ENCODE measurements around the gene PTPRG.

PTPRG gene

DNA sequence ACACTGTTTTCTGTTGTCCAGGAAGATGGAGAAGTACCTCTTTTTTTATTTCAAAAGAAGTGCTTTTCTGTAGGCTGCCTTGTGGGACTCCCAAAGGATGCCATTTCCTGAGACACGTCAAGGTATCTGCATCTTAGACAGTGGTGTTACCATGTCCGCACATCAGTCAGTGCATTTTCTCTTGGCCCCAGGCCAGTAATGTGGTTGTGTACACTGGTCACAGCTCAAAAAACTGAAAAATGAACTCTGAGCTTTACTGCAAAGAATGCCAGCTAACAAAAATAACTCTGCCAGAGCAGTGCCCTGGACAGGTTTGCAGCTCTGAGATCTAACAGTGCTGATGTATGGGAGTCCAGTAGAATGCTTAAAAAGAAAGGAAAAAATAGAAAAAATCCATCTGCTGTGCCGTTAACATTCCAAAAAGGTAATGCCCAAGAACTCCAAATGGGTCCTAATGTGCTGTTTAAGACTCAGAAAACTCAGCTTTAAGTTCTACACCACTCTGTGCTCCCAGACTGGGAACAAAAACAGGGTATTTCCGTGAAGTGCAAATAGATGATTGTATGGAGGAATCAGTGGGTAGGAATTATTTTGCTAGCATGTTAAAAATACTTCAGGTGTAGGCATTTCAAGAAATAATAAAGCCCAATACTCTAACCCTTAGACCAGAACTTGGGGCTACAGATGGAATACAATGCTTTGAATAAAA is 496.1 kb downstream of the PTPRG start:
- no peak for DNase-seq (ENCODE audit: low read depth)

DNA sequence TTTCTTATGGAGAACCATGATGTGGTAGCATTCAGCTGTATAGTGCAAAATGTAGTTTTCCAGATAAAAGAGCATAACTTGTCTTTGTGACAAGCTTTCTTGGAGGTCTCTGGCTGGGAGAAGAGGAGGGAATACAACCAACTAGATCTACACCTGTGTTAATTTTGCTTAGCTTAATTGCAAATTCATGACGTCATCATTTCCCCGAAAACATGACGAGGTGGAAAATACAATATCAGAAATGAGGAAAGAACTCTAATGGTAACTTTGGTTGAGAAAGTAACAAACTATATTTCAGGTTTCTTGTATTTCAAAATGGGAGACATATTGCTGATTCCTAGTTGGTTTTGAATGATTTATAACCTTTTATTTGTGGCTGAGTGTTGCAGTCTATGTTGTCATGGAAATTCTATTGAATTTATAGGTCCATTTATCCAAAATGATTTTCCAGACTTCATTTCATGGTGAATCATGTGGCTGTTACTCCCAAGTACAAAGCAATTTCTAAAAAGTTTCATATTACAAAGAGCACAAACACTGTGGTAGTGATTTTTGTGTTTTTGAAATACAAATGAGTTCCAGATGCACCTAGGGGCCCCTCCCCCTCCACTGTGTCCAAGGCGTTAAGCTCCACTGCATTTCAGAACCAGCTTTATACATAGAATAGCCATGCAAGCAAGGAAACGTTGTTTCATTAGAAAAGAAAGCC is 504.8 kb downstream of the PTPRG start:
- DNase-seq (ENCODE audit: low read depth), result no peak

DNA sequence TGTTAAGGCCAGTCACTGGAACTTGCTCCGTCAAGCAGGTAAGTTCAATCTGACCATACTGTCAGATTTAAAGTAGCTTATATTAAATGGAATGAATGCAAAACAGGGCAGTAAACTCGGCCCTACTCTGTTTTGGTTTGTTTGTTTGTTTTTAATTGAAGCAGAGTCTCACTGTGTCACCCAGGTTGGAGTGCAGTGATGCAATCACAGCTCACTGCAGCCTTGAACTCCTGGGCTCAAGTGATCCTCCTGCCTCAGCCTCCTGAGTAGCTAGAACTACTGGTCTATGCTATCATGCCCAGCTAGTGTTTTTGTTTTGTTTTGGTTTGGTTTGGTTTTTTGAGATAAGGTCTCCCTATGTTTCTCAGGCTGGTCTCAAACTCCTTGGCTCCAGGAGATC is 507.0 kb downstream of the PTPRG start:
- no peak for DNase-seq (ENCODE audit: low read depth)

DNA sequence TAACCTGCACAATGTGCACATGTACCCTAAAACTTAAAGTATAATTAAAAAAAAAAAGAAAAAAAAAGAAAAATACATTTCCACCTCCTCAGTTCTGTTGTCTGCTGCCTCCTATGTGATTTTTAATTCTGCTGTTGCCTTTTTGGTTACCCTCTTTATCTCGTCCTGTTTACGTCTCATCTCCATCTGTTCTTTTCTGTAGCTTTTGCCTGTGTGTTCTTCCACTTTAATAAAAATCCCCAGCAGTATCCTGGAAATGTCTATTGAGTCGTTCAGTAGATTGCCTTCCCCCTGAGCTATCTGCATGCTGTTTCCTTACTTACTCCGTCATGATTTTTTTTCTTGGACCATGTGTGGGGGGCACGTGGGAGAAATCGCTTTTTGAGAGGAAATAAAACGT is 509.5 kb downstream of the PTPRG start:
- no peak for DNase-seq (ENCODE audit: low read depth)

DNA sequence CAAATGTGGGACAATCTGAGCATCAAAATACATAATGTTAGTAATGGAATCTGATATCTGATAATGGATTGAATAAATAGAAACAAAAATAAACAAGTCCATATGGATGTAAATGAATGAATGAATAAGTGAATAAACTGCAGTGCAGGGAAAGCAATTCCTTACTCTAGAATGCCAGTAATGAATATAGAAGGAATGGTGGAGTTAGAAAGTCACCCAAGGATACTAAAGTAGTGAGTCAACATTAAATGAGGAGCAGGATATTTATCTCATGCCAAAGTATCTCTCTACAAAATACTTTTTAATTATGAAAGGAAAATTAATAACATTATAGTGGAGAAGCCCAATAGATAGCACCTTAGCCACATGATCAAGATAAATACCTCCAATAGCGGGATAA is 511.7 kb downstream of the PTPRG start:
- no peak for DNase-seq (ENCODE audit: low read depth)

DNA sequence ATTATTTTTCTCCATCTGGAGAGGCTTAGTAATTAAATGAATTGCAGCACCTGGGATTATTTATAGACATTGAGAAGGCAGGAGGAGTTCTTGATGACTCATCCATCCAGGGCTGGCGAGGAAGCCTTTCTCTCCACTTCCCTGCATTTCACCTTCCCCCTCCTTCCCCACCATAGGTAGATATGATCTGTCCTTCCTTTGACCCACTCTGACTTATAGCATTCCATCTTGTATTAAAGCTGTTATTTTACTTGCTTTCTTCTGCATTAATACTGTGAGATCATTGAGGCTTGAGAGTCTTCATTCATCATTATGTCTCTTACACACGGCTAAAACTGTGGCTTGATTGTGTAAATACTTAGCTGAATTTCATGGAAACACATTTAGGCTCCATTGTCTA is 523.2 kb downstream of the PTPRG start:
- no peak for DNase-seq (ENCODE audit: low read depth)

DNA sequence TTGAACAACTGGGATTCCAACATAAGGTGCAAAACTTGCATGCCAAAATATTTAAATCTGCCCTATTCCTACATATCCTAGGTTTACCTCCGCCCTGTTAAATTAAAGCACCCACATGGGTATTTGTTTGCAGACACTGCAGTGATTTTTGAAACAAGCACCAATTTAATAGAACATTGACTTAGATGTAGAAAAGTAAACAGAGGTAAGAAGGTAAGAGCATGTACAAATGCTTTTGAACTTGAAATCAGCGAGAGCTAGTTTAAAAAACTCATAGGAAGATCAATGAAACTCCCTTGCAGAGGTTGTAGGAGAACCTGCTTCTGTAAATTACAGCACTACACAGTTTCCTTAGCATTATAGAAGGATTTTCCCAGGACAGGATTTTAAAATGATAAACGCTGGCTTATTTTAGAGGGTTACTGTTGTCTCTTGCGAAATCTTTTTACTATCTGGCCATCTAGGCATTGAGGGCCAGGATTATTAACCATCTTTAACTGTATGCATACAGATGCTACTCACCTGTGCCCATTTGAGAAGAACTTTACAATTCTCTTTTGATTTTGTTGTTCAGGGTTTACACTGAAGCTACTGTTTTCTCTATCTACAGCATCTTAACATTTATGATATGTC is 527.2 kb downstream of the PTPRG start:
- DNase-seq (ENCODE audit: low read depth), result no peak

DNA sequence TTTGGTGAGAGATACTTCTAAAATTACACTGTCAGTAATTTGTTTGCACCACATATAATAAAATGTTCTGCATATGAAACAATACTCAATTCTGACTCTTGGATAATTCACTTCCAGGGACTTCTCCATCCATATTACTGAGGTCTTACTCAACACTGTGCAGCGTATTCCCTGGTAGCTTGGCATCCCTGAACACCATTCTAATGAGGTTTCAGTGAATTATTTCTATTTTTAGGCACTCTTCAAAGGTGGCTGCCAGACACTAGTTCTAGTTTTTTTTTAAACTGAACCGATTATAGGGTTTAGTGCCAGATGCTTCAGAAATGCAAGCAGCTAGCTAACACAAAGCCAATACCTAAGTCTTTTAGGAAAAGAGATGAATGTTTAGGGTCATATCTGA is 528.7 kb downstream of the PTPRG start:
- DNase-seq (ENCODE audit: low read depth), result no peak

DNA sequence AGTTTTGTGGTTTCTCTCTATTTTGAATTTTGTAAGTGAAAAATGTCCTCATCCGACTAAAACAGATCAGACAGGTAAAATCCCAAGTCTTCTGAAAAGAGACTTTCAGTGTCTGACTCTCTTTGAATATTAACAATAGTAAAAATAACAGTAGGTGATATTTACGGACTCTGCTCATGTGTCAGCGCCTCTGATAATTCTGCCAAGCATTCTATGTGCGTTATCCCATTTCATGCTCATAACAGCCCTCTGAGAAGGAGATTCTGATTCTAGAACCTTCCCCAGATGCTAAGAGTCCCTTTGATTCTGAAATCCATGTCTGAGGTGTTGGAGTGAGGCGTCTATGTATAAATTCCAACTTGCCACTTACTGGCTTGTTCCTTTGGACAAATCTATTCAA is 529.1 kb downstream of the PTPRG start:
- DNase-seq (ENCODE audit: low read depth), result no peak

DNA sequence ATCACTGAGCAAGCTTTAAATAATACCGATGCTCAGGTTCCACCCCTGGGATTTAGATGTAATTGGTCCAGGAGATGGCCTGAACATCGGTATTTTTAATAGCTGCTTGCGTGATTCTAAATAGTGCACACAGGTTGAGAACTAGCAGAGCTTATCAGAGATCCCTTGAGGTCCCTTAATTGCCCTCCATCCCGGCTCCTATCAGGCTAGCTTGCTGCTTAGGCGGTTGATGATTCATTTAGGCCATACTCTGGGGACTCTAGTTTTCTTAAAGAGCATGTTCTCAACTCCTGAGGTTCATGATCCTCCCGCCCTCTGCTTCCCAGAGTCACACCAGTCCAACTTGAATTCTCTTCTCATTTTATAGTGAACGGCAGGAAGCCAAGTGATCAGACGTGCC is 531.7 kb downstream of the PTPRG start:
- no peak for DNase-seq (ENCODE audit: low read depth)

DNA sequence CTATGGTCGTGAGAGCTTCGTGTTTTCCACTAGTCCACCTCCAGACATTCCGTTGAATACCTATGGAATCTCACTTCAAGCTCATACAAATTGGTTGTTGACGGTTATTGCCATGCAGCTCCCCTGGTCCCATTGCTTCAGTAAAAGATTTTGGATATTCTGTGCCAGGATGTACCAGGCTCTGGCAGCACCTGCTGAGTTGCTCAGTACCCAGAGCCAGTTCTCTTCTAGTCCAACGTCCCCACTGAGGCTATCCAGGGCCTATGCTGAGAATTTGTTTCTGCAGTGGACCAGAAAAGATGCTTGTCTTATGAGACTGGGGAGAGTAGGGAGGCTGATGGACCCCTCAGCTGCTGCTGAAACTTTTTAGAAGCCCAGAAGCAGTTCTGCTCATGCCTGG is 533.1 kb downstream of the PTPRG start:
- no peak for DNase-seq (ENCODE audit: low read depth)

DNA sequence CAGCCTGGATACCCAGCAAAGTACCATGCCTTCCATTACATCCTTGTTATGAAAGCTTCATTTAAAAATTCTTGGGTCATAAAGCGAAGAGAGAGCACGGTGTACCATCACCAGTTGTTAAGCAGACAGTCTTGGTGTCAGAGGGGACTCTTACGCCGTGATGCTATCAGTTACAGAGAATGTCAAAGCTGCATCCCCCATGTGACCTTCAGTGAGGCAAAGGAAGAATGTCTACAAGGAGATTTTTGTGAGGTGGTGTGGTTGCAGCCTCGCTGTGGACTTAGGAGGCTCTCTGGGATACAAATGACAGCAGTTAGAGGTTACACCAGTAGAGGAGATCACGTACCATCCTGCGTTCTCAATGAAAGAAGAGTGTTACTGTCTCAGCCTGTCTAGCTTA is 533.7 kb downstream of the PTPRG start:
- DNase-seq (ENCODE audit: low read depth), result no peak

DNA sequence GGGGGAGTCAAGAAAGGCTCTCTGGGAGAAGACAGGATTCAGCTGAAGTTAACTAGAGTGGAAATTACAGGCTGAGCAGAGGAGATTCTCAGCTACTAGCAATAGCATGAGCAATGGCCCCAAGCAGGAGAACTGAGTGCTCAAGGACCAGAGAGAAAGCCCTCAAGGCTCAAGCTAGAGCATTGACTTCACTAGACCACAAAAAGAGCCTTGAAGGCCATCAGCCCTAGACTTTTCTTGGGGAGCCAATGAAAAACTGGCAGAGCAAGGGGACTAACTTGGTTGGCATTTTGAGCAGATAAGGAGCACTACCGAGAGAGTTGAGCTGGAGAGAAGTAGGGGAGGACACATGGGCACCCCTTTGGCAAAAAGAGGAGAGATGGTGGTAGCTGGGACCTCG is 534.4 kb downstream of the PTPRG start:
- DNase-seq (ENCODE audit: low read depth), result no peak

DNA sequence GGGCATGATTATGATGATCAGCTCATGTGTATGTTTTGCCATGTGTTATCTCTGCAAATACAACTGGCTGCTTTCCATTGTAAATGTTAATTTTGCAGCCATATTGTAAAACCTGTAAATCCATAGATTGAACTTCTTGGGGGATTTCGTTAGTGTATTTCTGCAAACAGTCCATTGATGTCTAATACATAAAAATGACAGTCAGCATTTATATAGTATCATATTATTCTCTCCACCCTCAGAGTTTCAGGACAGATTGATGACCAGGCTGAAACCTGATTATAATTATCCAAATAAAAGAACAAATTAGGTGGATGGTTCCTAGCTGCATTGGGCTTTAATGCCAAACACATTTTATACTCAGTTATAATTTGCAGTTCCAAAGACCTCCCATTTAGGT is 535.1 kb downstream of the PTPRG start:
- no peak for DNase-seq (ENCODE audit: low read depth)

DNA sequence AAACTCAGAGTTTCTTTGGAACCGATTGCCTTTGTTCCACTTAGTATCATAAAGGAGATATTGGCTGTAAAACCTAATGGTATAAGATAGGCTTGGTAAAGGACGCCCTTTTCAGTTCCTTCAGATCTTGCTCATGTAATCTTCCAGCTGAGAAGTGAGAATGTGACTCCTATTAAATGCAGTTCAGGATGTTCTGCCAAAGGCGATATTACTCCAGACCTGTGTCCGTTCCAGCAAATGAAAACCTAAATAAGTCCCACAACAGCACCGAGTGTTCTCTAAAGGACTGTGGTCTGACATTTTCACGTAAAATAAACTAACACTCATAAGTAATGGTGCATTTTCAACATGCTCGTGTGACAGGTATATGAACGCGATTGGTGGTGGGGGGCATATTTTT is 535.8 kb downstream of the PTPRG start:
- no peak for DNase-seq (ENCODE audit: low read depth)

DNA sequence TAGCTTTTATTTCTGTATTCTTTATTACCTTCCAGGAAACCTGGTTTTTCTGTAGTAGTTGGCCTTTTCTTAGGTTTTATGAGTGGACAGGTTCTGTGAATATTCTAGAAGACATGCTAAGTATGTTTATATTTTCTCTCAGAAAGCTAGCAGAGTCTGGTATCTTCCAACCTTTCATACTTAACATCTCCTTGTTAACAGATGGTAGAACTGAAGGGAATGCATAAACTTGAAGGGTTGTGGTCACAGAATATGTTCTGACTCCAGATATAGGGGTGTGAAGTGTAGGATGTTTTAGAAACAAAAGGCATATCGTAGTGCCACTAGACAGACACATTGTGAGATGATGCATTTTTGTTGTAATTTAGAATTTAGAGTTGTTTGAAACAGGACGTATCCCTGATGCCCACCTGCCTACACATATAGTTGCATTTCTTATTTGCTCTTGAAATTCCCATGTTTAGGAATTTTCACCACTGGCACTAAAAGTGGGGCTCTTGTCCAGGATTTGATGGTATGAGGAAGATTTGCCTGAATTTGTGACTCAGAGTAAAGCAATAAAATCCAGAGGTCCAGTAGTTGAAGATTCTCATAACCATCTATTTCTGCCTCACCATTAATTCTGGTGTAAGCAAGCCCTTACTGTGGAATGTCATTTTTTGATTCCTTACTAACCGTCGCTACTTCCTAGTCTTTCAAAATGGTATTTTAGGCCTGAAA is 537.4 kb downstream of the PTPRG start:
- DNase-seq (ENCODE audit: low read depth), result no peak

DNA sequence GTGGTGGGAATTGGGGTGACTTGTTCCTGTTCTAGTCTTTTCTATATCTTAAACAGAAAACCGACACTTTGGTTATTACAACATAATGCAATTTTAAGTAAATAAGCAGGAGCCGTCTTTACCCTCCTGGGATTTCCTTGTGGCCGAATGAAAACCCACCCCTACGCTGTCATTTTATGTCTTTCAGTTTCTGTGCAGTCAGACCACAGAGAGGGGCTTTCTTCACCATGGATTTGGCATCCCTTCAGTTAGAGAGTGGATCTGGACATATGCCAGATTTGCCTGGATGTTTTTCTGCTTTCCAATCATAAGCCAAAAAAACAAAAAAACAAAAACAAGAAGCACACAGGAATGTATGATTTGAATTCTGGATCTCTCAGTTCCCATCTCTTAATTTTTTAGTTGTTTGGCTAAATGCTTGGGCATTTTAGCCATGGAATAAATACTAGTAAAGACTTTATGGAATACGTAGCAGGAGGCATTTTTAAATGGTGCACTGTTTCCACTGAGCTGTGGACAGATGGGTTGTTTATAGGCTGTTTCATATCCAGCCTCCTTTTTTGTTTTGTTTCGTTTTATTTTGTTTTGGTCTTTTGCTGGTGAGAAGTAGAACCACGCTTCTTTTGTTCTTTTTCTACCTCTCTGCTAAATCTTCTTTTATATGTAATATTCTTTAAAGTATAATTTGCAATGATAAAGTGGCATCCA is 539.1 kb downstream of the PTPRG start:
- no peak for DNase-seq (ENCODE audit: low read depth)

DNA sequence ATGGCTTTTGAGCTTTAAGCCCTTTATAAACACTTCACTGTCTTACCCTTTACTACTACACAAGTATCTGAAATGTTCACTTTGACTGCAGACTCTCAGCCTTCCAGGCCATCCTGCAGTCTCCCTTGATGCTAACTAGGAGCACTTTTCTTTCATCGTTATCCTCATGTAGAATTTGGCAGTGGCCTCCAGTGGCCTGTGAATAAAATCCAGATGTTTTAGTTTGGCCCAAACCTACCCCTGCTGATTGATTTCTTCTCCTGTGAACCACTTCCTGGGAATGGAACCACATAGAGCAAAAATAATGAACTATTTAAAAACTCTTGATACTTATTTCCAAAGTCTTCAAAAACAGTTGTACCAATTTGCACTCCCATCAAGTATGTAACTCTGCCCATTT is 540.1 kb downstream of the PTPRG start:
- no peak for DNase-seq (ENCODE audit: low read depth)

DNA sequence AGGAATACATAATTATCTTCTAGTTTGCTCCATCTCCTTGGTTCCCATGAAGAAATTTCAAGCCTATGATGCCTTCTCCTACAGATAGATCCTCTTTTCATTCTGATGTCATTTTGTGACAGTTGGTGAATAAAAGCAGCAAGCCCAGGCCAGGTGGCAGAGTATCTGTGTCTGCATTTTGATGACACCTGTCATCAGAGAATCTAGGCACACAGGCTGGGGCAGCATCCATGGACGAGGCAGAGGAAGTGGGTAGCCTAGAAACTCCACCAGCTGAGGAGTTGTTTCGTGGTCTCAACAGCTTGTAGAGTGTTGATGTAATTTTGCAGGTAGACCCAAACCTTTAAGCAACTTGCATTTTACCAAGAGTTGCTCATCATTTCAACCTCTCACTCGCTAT is 542.2 kb downstream of the PTPRG start:
- DNase-seq (ENCODE audit: low read depth), result no peak

DNA sequence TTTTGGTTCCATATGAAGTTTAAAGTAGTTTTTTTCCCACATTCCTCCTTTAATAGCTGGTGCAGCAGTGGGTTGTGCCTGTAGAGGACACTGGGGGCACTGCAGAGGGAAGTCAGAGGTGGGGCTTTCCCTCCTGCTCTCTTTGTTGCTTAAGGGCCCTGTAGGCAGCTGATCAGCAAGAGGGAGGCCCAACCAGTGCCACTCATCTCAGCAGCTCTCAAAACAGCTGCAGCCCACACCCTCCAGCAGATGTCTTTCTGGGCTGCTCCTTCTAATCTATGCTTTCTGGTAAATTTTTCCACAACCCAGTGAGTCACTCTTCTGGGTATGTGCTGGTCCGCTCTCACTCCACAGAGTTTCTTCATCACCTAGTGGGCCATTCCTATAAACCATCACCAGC is 548.2 kb downstream of the PTPRG start:
- DNase-seq (ENCODE audit: low read depth), result no peak

DNA sequence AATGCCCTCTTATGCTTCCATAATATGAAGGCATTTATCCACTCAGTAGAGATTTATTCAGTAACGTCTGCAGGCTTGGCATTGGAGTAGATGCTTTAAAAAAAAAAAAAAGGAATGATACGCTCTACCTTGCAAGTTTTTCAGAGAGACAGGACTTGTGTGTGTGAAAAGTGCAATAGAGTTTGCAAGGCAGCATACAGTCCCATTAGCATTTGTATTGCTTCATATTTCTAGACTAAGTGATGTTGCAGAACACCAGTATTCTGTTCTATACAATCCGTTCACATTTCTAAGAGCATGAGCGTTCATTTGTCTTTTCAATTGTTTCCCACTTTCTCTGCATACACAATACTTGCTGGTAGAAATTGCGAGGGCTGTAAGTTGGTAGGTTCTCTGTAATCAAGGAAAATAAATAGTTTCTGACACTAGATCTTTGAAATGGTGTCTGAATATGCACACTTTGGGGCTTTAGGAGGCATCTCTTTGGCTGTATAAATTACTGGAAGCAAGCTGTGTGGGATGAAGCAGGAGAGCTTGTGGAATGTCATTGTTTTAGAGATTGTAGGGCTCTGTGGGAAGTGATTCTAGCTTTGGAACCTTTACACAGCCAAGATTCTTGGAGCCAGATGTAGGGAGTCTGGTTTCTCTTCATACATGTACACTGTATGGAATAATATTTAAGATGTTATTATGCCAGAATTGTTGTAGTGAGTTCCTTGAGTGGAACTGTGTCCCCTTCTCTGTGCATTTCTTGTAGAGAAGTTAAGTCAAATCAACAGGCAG is 549.3 kb downstream of the PTPRG start:
- no peak for DNase-seq (ENCODE audit: low read depth)

DNA sequence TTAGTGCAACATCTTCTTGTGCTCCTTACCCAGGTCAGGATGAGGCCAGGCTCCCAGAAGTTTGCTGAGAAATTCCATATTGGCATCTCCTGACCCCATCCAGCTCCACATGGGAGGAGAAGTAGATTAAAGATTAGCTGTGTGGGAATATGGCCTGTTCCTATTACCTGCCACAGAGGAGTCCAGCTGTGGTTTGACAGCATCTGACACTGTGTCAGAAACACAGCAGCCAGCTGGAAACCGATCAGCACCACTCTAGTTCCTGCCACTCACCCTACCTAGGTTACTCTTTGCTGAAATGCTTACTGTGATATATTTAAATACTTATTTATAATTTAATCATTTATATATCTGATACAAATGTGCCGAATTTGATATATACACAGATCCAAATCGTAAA is 551.7 kb downstream of the PTPRG start:
- DNase-seq (ENCODE audit: low read depth), result no peak
